ENCODE measurements around the gene C22orf39. TPM values are rescaled to one million over a fixed set of nuclear protein-coding genes. Genes with fewer than 3 reads are reported as not detected.

Gene C22orf39
- total and polyA plus RNA-seq, 10 of the 15 experiments (the other 5 are each of a cell fraction or from before 2014, with no cell fraction given) = 6.7 to 47.0 (median 26.5) TPM

DNA sequence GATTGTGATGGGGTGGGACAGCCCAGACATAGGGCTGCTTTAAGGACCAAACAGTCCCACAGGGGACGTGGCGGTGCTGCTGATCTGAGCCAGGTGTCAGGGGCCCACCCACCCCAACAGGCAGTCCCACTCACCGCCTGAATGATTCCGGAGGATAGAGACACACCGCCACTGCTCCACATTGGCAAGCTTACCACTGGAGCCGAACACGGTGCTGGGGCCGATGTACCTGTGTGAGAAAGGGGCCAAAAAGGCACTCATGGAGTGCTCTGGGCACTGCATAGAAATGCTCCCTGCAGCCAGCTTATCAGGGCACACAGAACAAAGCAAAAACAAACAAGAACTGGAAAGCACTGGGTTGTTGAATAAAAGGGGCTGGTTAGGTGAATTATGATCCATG is 41.9 kb downstream of the C22orf39 start:
- SMC1A ChIA-PET (ENCODE audit: uncharacterized antibody, unreplicated experiment) = no interaction called here
- no TSS peak for BruUV-seq (replicated peaks)
- H2AFZ ChIP-seq (ENCODE audit: control insufficient read depth, low read depth, low read length) = no peak overlapping the region
- intact Hi-C loops (cut with micrococcal nuclease; ENCODE audit: unreplicated experiment) = no loop called here
- no peak overlapping the region for H3K9ac ChIP-seq (ENCODE audit: control insufficient read depth, insufficient read depth, low read length)
- H3K4me3 ChIP-seq = no peak overlapping the region
- POLR2A ChIA-PET = no interaction called here
- peaks cover 21 to 26% of the 10 kb centered on the region in 2 experiments; a peak in 3 of 4 replicates for H3K36me3 ChIP-seq (ENCODE audit: control insufficient read depth in 2 of 2, insufficient read depth in 2 of 2, low read length in 1 of 2)
- in situ Hi-C loops (cut with MboI) = no loop called here
- H3K27me3 ChIP-seq (replicated peaks in 1 of 2; ENCODE audit: control insufficient read depth in 2 of 2, insufficient read depth in 2 of 2, low read length in 1 of 2) = no peaks in the 10 kb centered on the region
- H3K27ac ChIP-seq (ENCODE audit: control insufficient read depth, insufficient read depth) = no peak overlapping the region
- DNase-seq (ENCODE audit: low read depth, low spot score) (no peak), FAIRE-seq (no peak), ATAC-seq (no peak)
- 97% methylated on average over 8 of the region's 8 CpGs for WGBS (ENCODE audit: insufficient coverage, insufficient replicate concordance, low lambda C conversion rate, missing lambda C conversion rate)
- H3K4me1 ChIP-seq (ENCODE audit: control insufficient read depth, insufficient read depth, low read length) = no peaks in the 10 kb centered on the region
- no peaks in the 10 kb centered on the region for H4K20me1 ChIP-seq (ENCODE audit: control insufficient read depth, insufficient read depth)
- no peak overlapping the region for H3K4me2 ChIP-seq (ENCODE audit: control insufficient read depth, insufficient read depth)
- RAD21 ChIA-PET (ENCODE audit: unreplicated experiment) = no interaction called here
- no peaks in the 10 kb centered on the region for H3K9me3 ChIP-seq (replicated peaks; ENCODE audit: control insufficient read depth, insufficient read depth, low read length)
- H3K79me2 ChIP-seq (ENCODE audit: control insufficient read depth, insufficient read depth, low read length) = no peaks in the 10 kb centered on the region; the same call in 1 of the 2 replicates
- CTCF ChIA-PET = interaction anchor here (0.6 to 1.3 kb wide), 4 partner anchors 10 to 33 kb away, joined by 3 to 4 read pairs (median 3); no protein-coding TSS in a partner anchor
- TF ChIP-seq IKZF2 (IDR thresholded peaks at IDR 0.05) = no peak
- no peak for TF ChIP-seq ZNF592 (IDR thresholded peaks at IDR 0.05)
- TF ChIP-seq MEF2B (IDR thresholded peaks at IDR 0.05; ENCODE audit: partially characterized antibody, poor library complexity, severe bottlenecking) = no peak
- TF ChIP-seq ZNF384 (IDR thresholded peaks at IDR 0.05; ENCODE audit: borderline replicate concordance, low read depth, low read length) = no peak
- TF ChIP-seq MYB (IDR thresholded peaks at IDR 0.05; ENCODE audit: borderline replicate concordance, low read depth, low read length) = no peak
- TF ChIP-seq, protein P1, sequence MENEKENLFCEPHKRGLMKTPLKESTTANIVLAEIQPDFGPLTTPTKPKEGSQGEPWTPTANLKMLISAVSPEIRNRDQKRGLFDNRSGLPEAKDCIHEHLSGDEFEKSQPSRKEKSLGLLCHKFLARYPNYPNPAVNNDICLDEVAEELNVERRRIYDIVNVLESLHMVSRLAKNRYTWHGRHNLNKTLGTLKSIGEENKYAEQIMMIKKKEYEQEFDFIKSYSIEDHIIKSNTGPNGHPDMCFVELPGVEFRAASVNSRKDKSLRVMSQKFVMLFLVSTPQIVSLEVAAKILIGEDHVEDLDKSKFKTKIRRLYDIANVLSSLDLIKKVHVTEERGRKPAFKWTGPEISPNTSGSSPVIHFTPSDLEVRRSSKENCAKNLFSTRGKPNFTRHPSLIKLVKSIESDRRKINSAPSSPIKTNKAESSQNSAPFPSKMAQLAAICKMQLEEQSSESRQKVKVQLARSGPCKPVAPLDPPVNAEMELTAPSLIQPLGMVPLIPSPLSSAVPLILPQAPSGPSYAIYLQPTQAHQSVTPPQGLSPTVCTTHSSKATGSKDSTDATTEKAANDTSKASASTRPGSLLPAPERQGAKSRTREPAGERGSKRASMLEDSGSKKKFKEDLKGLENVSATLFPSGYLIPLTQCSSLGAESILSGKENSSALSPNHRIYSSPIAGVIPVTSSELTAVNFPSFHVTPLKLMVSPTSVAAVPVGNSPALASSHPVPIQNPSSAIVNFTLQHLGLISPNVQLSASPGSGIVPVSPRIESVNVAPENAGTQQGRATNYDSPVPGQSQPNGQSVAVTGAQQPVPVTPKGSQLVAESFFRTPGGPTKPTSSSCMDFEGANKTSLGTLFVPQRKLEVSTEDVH (IDR thresholded peaks at IDR 0.05; ENCODE audit: low read depth, partially characterized antibody) = no peak
- no peak for TF ChIP-seq KDM1A (IDR thresholded peaks at IDR 0.05; ENCODE audit: borderline replicate concordance)
- no peak for TF ChIP-seq WRNIP1 (IDR thresholded peaks at IDR 0.05; ENCODE audit: borderline replicate concordance, low read depth, low read length)
- TF ChIP-seq CBFB (IDR thresholded peaks at IDR 0.05; ENCODE audit: low read depth) = no peak
- TF ChIP-seq RAD51 (IDR thresholded peaks at IDR 0.05) = no peak
- TF ChIP-seq, protein P2, sequence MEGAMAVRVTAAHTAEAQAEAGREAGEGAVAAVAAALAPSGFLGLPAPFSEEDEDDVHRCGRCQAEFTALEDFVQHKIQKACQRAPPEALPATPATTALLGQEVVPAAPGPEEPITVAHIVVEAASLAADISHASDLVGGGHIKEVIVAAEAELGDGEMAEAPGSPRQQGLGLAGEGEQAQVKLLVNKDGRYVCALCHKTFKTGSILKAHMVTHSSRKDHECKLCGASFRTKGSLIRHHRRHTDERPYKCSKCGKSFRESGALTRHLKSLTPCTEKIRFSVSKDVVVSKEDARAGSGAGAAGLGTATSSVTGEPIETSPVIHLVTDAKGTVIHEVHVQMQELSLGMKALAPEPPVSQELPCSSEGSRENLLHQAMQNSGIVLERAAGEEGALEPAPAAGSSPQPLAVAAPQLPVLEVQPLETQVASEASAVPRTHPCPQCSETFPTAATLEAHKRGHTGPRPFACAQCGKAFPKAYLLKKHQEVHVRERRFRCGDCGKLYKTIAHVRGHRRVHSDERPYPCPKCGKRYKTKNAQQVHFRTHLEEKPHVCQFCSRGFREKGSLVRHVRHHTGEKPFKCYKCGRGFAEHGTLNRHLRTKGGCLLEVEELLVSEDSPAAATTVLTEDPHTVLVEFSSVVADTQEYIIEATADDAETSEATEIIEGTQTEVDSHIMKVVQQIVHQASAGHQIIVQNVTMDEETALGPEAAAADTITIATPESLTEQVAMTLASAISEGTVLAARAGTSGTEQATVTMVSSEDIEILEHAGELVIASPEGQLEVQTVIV (IDR thresholded peaks at IDR 0.05; ENCODE audit: borderline replicate concordance, partially characterized antibody) = no peak
- TF ChIP-seq, protein P3, sequence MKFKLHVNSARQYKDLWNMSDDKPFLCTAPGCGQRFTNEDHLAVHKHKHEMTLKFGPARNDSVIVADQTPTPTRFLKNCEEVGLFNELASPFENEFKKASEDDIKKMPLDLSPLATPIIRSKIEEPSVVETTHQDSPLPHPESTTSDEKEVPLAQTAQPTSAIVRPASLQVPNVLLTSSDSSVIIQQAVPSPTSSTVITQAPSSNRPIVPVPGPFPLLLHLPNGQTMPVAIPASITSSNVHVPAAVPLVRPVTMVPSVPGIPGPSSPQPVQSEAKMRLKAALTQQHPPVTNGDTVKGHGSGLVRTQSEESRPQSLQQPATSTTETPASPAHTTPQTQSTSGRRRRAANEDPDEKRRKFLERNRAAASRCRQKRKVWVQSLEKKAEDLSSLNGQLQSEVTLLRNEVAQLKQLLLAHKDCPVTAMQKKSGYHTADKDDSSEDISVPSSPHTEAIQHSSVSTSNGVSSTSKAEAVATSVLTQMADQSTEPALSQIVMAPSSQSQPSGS (IDR thresholded peaks at IDR 0.05; ENCODE audit: low read length) = no peak
- no peak for TF ChIP-seq YY1 (IDR thresholded peaks at IDR 0.05; ENCODE audit: low read depth, low read length)
- no peak for TF ChIP-seq SUZ12 (IDR thresholded peaks at IDR 0.05; ENCODE audit: unreplicated experiment)
